Pancreas (tissue), 10 donors: ENCODE data around the gene NRM. TPM values are rescaled to one million over a fixed set of nuclear protein-coding genes. Genes with fewer than 3 reads are reported as not detected.

ENCODE experiments used
- ATAC-seq, 4 donors: fragments of 200-7000 bp; cut with Tn5 transposase; one replicate each; pipeline versions ENCODE4 v1.8.0 to v1.9.1; 2020; ENCODE audit warnings: mild to moderate bottlenecking in 4 of 4, moderate library complexity in 4 of 4
- DNase-seq, 6 donors: peaks; one replicate each; pipeline ENCODE4 v3.0.0-alpha.2; 2020
- FAIRE-seq: peaks from 2 replicates; lab custom pipeline; 2012; peaks lifted over from hg19 to GRCh38; lab: Jason Lieb, UNC
- H3K27ac ChIP-seq, 4 donors: fragments of 200-600 bp; sonication (generic); 1 replicate in 3 of 4; 2 replicates in 1 of 4; pipeline versions ENCODE4 v1.5.0 to v1.8.0; 2020
- H3K27me3 ChIP-seq, 4 donors: fragments of 200-600 bp; one replicate each; pipeline ENCODE4 v1.8.0; 2021
- H3K36me3 ChIP-seq, 3 donors: fragments of 200-600 bp; sonication (generic) in 1 of 3; one replicate each; pipeline versions ENCODE4 v1.5.0 to v1.8.0; 2020 to 2021
- H3K4me1 ChIP-seq, 3 donors: fragments of 200-600 bp; one replicate each; pipeline ENCODE4 v1.8.0; 2021
- H3K4me3 ChIP-seq, 4 donors: fragments of 200-600 bp; sonication (generic) in 2 of 4; one replicate each; pipeline versions ENCODE4 v1.5.0 to v1.8.0; 2020 to 2021
- H3K9me3 ChIP-seq, 4 donors: fragments of 200-600 bp; one replicate each; pipeline ENCODE4 v1.8.0; 2021
- CTCF ChIP-seq, 4 donors: fragments of 200-600 bp; sonication (generic) in 3 of 4; IDR thresholded peaks; one replicate each; pipeline versions ENCODE4 v1.5.0 to v1.8.0; 2021; ENCODE audit warnings: antibody characterized with exemption in 4 of 4
- WGBS, 2 donors: extraction: QIAGEN DNeasy Blood & Tissue Kit; methylation state at CpG; one replicate each; pipeline ENCODE4 v1.1.7; 2013; 5-methylcytosine and 5-hydroxymethylcytosine counted together
- intact Hi-C, 3 donors: fragments of 100-400 bp; cut with DNase I; formaldehyde crosslinking; loops; one replicate each; pipeline versions ENCODE4 v1.11.1 to v1.14.2; 2022
- polyA plus RNA-seq, 2 donors: library from polyadenylated mRNA; stranded (reverse); fragments of 200-250 nt; gene quantifications; one replicate each; pipeline ENCODE4 v1.2.3, GENCODE V29; 2013
- total RNA-seq, 6 donors: library from RNA; stranded (reverse); fragmentation: NEBNext Ultra II Directional in 4 of 6; extraction: Animal tissue kit (Norgen Biotek cat#: 25700) in 4 of 6; gene quantifications; one replicate each; pipeline versions ENCODE4 v1.2.1 to v1.2.4, GENCODE V29; 2021 to 2023
- donor health status: healthy with polysubstance abuse.
- donor health status: DM: no; HTN: no; CAD: no; lungs with moderate emphysema.
- donor health status: DM: no; HTN: no; CAD: no.
- donor health status: control.
- donor health status: control.
- donor health status: Bipolar disorder and iron deficiency.
- donor health status: DM: yes; HTN: yes; CAD: no.
- donor health status: DM: no; HTN: no; CAD: no.
- donor health status: DM: no; HTN: no; CAD: no.
- donor health status: DM: yes; HTN: yes; CAD: no.

The NRM gene
- total and polyA plus RNA-seq, 8 donors = 3.3 to 23.6 (median 5.7) TPM

- no peak for FAIRE-seq
- H3K4me3 ChIP-seq = no peak overlapping the region
- 94 to 96% methylated on average over 10 of the region's 10 CpGs for WGBS, 2 donors
- H3K9me3 ChIP-seq = no peaks in the 10 kb centered on the region
- DNase-seq = peak in 3 of 6 donors; percentile 9 to 59 (median 47)
- ATAC-seq = no peak
- H3K36me3 ChIP-seq = no peaks in the 10 kb centered on the region
- H3K4me1 ChIP-seq = peaks cover 0 to 11% (median 5%) of the 10 kb centered on the region in 3 donors
- H3K27me3 ChIP-seq = no peaks in the 10 kb centered on the region
- H3K27ac ChIP-seq = no peak overlapping the region
- intact Hi-C loops = no loop called here
- no peak for TF ChIP-seq CTCF (IDR thresholded peaks at IDR 0.05)
Observed at GRCh38 chr6:30703011-30703410, 12.2 kb upstream of the NRM start.

GRCh38 chr6:30700340-30700739 is 9.6 kb upstream of the NRM start:
- intact Hi-C loops = no loop called here
- Histone ChIP-seq H3K36me3 (no peaks in the 10 kb centered on the region), H3K4me3 (no peak overlapping the region), H3K27me3 (no peaks in the 10 kb centered on the region), H3K4me1 (no peaks in the 10 kb centered on the region), H3K27ac (no peak overlapping the region), H3K9me3 (no peaks in the 10 kb centered on the region)
- TF ChIP-seq CTCF (IDR thresholded peaks at IDR 0.05) = no peak
- FAIRE-seq (no peak), DNase-seq (peak in 2 of 6 donors; percentile 10 to 13), ATAC-seq (peak in 2 of 4 donors; percentile 60 to 71)
- 70 to 73% methylated on average over 4 of the region's 4 CpGs for WGBS, 2 donors

- no peaks in the 10 kb centered on the region for H3K9me3 ChIP-seq
- no peaks in the 10 kb centered on the region for H3K36me3 ChIP-seq
- WGBS, 2 donors = 93 to 94% methylated on average over 5 of the region's 5 CpGs
- H3K4me3 ChIP-seq = no peak overlapping the region
- H3K4me1 ChIP-seq = peaks cover 0 to 7% (median 1%) of the 10 kb centered on the region in 3 donors
- intact Hi-C loops = no loop called here
- peak overlapping the region in 1 of 4 donors; percentile 29 for H3K27ac ChIP-seq
- DNase-seq = peak in 1 of 6 donors; percentile 4
- H3K27me3 ChIP-seq = no peaks in the 10 kb centered on the region
- FAIRE-seq = no peak
- no peak for ATAC-seq
- TF ChIP-seq CTCF (IDR thresholded peaks at IDR 0.05) = no peak
Observed at GRCh38 chr6:30696432-30696831, 5.6 kb upstream of the NRM start.

GRCh38 chr6:30691208-30691847 is 544 bp upstream of the NRM start:
- no peak for ATAC-seq
- H3K36me3 ChIP-seq = no peaks in the 10 kb centered on the region
- peaks cover 6 to 20% (median 7%) of the 10 kb centered on the region in 3 donors for H3K4me1 ChIP-seq
- TF ChIP-seq CTCF (IDR thresholded peaks at IDR 0.05) = no peak
- H3K27me3 ChIP-seq = no peaks in the 10 kb centered on the region
- peak overlapping the region; percentile 41 to 73 (median 66) for H3K27ac ChIP-seq
- 5 to 7% methylated on average over 8 of the region's 8 CpGs for WGBS, 2 donors
- H3K9me3 ChIP-seq = no peaks in the 10 kb centered on the region
- peak overlapping the region; percentile 32 to 51 (median 50) for H3K4me3 ChIP-seq
- FAIRE-seq = no peak
- intact Hi-C loops = no loop called here
- DNase-seq = no peak

- DNase-seq (peak in 2 of 6 donors; percentile 29 to 41), FAIRE-seq (no peak), ATAC-seq (no peak)
- Histone ChIP-seq H3K36me3 (no peaks in the 10 kb centered on the region), H3K27me3 (no peaks in the 10 kb centered on the region), H3K4me3 (peak overlapping the region in 2 of 4 donors; percentile 49 to 51), H3K9me3 (no peaks in the 10 kb centered on the region), H3K4me1 (peaks cover 6 to 17% (median 7%) of the 10 kb centered on the region in 3 donors), H3K27ac (peak overlapping the region in 3 of 4 donors; percentile 41 to 73 (median 72))
- TF ChIP-seq CTCF (IDR thresholded peaks at IDR 0.05) = no peak
- intact Hi-C loops = no loop called here
- 50 to 66% methylated on average over 4 of the region's 4 CpGs for WGBS, 2 donors
Observed at GRCh38 chr6:30689985-30690384, 799 bp downstream of the NRM start.
